ENCODE results near the gene KCNMA1.

KCNMA1 gene

GRCh38 chr10:77049896-77050295, 587.7 kb downstream of the KCNMA1 start:
- no peak for DNase-seq (ENCODE audit: low read depth, low spot score)

- DNase-seq (ENCODE audit: low read depth, low spot score), result no peak
These were observed 588.5 kb downstream of the KCNMA1 start for GRCh38 chr10:77049146-77049545.

GRCh38 chr10:77045085-77045484, 592.5 kb downstream of the KCNMA1 start:
- DNase-seq (ENCODE audit: low read depth, low spot score), result no peak

- DNase-seq (ENCODE audit: low read depth, low spot score), result no peak
These were observed 594.2 kb downstream of the KCNMA1 start for GRCh38 chr10:77043420-77043763.

GRCh38 chr10:77042706-77043419, 594.7 kb downstream of the KCNMA1 start:
- no peak for DNase-seq (ENCODE audit: low read depth, low spot score)

GRCh38 chr10:77041636-77042258, 595.9 kb downstream of the KCNMA1 start:
- DNase-seq (ENCODE audit: low read depth, low spot score), result no peak

GRCh38 chr10:77038407-77038806, 599.2 kb downstream of the KCNMA1 start:
- DNase-seq (ENCODE audit: low read depth, low spot score), result no peak

- DNase-seq (ENCODE audit: low read depth, low spot score), result no peak
These were observed 599.7 kb downstream of the KCNMA1 start for GRCh38 chr10:77037735-77038403.

GRCh38 chr10:77036993-77037734, 600.4 kb downstream of the KCNMA1 start:
- DNase-seq (ENCODE audit: low read depth, low spot score), result no peak

- DNase-seq (ENCODE audit: low read depth, low spot score), result no peak
These were observed 601.3 kb downstream of the KCNMA1 start for GRCh38 chr10:77036276-77036675.

GRCh38 chr10:77034795-77035194, 602.8 kb downstream of the KCNMA1 start:
- DNase-seq (ENCODE audit: low read depth, low spot score), result no peak

GRCh38 chr10:77034240-77034639, 603.4 kb downstream of the KCNMA1 start:
- no peak for DNase-seq (ENCODE audit: low read depth, low spot score)

GRCh38 chr10:77032188-77032570, 605.4 kb downstream of the KCNMA1 start:
- no peak for DNase-seq (ENCODE audit: low read depth, low spot score)

- no peak for DNase-seq (ENCODE audit: low read depth, low spot score)
These were observed 605.9 kb downstream of the KCNMA1 start for GRCh38 chr10:77031531-77032187.

- no peak for DNase-seq (ENCODE audit: low read depth, low spot score)
These were observed 606.6 kb downstream of the KCNMA1 start for GRCh38 chr10:77030974-77031373.

GRCh38 chr10:77029777-77030717, 607.6 kb downstream of the KCNMA1 start:
- DNase-seq (ENCODE audit: low read depth, low spot score), result no peak

- no peak for DNase-seq (ENCODE audit: low read depth, low spot score)
These were observed 609.6 kb downstream of the KCNMA1 start for GRCh38 chr10:77028042-77028441.

GRCh38 chr10:77027576-77027975, 610.0 kb downstream of the KCNMA1 start:
- DNase-seq (ENCODE audit: low read depth, low spot score), result no peak

- no peak for DNase-seq (ENCODE audit: low read depth, low spot score)
These were observed 610.5 kb downstream of the KCNMA1 start for GRCh38 chr10:77027141-77027540.

GRCh38 chr10:77026148-77026547, 611.5 kb downstream of the KCNMA1 start:
- no peak for DNase-seq (ENCODE audit: low read depth, low spot score)

- no peak for DNase-seq (ENCODE audit: low read depth, low spot score)
These were observed 613.1 kb downstream of the KCNMA1 start for GRCh38 chr10:77024461-77024860.
